ENCODE results near the gene MAP4K3.

DNA sequence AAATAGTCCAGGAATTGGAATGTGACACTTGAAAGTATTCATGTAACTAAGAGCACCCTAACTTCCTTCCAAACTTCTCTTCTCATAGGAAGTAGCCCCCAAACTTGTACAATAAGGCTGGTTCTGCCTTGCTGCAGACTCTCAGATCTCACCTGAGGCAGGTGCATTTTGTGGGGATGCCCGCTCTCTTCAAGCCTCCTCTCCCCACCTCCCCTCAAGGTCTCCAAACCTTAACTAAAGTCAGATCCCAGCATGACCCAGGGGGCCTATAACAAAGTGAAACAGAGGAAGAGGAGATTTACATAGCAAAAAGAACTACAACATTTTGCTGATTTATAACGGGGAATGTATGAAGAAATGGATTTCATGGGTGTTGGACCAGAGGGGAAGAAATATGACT, 216.9 kb downstream of the MAP4K3 start:
- TF ChIP-seq SP1 (IDR thresholded peaks at IDR 0.05): no peak
- TF ChIP-seq FOXM1 (IDR thresholded peaks at IDR 0.05; ENCODE audit: borderline replicate concordance): no peak
- TF ChIP-seq BHLHE40 (IDR thresholded peaks at IDR 0.05; ENCODE audit: borderline replicate concordance): no peak
- TF ChIP-seq FOXA1 (IDR thresholded peaks at IDR 0.05): no peak
